NCI-H460 (cell line): Measurements from ENCODE around the gene CASQ2. TPM values are rescaled to one million over a fixed set of nuclear protein-coding genes. Genes with fewer than 3 reads are reported as not detected.
A peak's percentile ranks its signal among the peaks of the same experiment; 100 is the strongest.

Source experiments
- DNase-seq: peaks from one replicate; pipeline ENCODE4 v3.0.0-alpha.2; 2016; ENCODE audit warnings: low read depth; ENCODE audit errors: extremely low read depth
- total RNA-seq: library from RNA; depleted of rRNA; stranded (reverse); fragments of >200 nt; shearing (Covaris generic); gene quantifications from 2 replicates; pipeline ENCODE4 v1.2.3, GENCODE V29; 2014; rRNA removed

CASQ2 gene
- total RNA-seq, 1 experiment from 2014 or later, result not detected

DNA sequence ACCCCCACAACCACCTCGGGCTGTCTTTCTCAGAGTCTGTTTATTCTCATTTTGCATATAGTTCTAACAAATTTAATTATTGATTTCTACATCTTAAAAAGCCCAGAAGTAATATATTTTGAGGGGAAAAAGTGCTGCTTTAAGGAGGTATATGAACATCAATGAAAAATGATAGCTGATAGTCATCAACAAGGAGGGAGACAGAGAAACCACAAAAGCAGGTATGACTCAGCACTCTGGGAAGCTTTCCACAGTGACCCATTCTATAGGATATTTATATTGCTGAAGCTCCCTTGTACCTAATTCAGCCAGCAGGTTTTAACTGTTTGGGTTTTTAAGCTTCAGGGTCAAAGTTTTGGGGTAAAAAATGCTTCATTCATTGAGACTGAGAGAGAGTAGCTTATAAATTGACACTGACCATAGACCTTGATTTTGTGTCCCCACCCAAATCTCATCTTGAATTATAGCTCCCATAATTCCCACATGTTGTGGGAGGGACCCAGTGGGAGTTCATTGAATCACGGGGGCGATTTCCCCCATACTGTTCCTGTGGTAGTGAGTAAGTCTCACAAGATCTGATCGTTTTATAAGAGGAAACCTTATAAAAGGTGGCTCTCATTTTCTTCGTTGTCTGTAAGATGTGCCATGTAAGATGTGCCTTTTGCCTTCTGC lies 99.4 kb downstream of the CASQ2 start:
- DNase-seq, result peak; percentile 47

DNA sequence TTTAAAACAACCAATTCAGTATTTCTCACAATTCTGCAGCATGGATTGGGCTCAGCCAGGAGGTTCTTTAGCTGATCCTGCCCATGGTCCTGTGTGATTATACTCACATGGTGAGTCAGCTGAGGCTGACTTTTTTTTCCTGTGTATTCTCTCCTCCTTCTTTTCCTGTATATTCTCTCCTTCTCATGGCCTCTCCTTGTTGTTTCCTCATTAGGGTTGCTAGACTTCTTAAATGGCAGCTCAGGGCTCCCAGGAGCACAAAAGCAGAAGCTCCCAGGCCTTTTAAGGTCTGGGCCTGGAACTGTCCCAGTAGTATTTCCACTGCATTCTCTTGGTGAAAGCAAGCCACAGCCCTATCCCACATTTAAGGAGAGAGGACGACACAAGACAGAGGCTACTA lies 99.9 kb downstream of the CASQ2 start:
- no peak for DNase-seq

DNA sequence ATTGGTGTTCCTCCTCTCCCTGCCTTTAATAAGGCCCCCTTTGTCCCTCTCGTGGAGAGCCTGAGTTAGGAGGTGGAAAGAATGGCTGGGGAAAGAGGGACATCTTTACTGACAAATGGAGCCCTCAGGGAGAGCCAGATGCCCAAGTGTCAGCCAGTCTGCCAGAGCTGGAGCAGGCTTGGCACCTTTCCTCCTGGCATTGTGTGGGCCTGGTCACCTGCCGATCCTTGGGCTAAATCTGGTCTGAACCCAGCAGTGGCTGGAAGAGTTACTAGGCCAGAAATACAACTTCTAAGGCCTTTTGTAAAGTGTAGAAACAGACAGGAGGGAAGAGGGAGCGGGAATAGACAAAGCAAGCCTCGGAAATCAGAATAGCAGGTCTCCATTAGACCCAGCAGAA lies 101.8 kb downstream of the CASQ2 start:
- DNase-seq, result no peak

DNA sequence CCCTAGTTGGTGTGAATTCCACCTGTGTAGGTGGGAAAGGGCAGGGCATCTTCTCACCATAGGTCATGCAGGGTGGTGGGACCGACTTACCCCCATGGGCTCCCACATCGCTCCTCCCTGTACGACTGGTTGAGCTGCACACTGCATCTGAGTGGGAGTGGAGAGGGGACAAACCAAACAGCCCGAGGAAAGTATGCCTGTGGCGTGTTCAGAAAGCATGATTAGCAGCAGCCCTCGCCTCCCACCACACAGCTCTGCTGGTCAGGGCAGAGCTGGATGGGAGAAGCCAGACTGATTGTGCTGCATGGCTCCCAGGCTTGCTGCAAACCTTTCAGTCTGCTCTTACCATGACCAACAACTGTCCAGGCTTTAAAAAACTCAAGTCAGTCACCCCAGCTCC lies 102.3 kb downstream of the CASQ2 start:
- DNase-seq, result no peak

DNA sequence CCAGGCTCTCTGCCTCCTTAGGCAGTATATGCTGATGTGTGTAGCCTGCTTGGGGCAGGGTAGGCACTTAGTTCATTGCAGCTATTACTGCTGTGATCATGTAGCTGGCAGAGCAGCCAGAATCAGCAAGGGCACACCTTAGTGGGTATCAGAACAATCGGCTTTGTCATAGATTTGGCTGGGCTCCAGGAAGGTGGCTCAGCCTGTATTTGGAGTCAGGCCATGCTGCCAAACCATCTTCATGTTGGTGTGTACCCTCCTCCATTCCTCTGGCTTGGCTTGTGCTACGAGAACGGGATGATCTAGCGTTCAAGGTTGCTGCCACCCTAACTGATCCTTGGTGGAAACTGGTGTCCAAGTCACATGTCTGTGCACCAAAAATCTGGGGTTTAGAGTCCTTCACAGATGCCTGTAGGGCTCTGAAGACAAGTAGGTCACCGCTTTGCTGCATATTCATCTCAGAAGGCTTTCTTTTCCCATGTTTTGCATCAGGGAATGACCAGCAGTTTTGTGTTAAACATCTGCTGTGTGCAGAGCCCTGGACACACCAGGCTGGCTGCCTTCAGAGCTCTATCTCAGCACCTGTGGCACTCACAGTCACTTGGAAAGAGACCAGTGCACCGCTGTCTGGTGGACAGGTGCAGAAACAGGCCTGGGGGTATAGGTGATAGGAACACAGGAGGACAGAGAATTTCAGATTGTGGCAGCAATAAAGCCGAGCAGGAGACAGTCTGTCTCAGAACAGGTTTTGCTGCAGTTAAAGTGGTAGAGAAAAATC lies 103.0 kb downstream of the CASQ2 start:
- no peak for DNase-seq

DNA sequence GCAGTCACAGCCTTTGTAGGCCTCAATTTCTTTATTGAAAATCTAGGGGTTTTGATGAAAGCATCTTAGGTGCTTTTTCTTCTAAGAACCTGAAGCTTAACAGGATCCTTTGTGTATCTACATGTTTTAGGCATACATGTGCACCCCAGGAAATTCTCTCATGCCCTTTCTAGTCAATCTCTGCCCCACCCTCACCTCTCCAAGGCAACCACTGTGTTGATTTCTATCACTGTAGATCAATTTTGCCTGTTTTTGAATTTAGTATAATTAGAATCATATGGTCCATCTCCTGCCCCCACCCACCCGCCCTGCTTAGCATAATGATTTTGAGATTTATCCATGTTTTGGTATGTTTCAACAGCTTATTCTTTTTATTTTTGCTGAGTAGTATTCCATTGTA lies 107.4 kb downstream of the CASQ2 start:
- no peak for DNase-seq

DNA sequence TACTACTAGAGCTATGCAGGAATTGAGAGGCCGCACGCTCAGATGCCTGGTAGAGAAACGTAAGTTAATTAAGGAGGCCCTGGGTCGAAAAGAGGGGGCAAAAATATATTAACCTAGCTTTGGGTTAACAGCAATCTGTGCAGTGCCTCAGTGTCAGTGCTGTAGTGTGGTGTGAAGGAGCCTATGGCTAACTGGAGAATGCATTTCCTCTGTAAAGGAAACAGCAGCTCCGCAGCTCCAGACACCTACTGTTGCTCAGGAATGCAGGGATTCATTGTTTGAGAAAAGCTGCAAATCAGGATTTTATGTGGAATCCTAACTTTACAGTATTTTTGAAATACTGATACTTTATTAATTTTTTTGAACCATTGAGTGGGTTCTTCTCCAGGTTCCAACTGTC lies 108.4 kb downstream of the CASQ2 start:
- DNase-seq, result no peak

DNA sequence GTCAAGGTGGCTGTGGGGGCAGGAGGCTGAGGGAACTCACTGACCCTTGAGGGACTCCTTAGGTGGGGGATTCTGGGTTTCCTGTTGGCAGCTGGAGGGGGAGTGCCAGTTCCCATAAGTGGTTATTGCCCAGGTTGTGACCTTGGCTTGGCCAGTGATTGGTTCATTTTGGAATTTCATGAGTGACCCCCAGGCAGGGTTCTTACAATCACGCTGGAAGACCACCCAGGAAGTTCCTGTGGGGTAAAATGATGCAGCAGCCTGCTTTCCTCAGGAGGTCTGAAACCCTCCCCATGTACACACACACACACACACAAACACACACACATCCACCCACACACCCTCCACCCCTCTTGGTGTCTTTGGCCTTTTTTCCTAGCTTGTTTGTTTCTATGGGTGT lies 109.9 kb downstream of the CASQ2 start:
- DNase-seq, result no peak

DNA sequence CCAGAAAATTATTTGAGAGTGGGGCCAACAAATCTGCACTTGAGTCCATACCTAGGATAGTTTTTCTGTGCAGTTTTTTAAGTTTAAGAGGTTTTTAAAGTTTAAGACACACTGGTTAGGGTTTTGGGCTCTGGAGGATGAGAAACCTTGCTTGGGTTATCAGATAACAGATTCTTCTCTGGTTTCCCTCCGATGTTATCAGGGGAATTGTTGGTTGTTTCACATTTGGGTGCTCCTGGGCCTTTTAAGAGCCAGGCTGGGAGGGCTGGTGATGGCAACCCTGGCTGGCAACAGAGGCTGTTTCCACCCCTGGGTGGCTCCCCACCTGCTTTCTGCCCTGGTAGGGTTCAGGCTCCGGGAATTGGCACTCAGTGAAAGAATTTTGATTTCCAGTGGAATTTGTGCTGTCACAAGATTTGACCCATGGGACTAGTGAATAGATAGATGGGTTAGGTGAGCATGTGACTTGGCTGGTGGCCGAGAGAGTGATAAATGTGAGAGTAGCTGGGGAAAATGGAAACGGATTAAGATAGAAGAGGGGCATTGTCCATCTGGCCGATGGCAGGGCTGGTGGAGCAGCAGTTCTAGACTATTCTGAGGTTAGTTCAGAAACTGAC lies 111.9 kb downstream of the CASQ2 start:
- no peak for DNase-seq

DNA sequence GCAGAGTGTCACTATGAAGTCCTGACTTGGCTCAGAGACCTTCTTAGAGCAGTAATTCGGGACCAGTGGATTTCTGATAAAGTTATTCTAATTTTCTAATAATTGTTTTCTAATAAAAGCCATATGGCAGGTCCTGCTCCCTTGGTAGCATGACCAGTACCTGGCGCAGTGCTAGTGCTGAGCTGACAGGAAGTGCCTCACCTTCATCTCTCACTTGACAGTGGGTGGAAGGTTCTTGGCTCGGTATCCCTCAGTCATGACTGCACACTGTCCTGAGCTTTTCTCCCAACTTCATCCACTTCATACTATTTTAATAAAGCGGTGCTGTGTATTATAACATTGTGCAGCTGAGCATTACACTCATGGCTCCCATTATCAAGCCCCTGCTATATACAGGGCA lies 112.6 kb downstream of the CASQ2 start:
- no peak for DNase-seq

DNA sequence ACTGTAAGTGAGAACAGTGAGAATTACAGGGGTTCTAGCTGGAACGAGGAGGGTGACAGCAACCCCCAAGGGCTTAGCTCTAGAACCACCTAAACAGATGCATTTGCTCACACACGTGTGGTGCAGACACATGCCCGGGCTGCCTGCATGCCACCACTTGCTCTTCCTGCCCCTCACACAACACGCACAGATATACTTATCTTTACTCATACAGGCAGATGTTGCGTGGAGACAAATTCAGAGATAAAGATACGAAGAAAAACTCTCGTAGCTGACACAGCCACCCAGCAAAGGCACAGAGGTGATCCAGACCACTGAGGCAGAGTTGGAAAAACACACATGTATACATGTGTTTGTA lies 113.2 kb downstream of the CASQ2 start:
- DNase-seq, result no peak

DNA sequence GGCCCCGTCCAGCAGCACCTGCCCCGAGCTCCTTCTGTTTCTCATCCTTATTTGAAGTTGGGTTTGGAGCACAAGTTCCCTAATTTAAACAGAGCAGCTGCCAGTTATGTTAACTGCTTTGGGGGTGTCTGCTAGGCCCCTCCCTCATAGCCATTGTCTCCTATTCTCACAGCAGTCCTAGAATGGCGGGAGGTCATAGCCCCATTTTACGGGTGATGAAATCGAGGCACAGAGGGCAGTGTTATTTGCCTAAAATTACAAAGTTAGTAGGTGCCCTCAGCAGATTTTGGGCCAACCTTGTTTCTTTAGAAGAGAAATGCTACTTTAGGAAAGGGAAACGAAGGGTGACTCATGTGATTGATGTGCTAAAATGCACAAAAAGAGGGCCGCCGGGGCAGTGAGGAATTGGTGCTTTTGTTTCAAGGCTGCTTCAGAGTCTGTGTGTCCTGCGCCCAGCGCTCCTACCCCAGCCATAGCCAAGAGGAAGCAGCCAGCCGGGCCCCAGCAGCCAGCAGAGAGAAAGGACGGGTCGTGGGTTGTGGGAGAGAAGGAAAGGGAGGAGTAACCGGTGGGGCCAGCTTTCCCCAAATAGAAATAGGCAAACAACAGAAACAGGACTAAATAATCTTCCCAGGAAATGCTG lies 113.7 kb downstream of the CASQ2 start:
- no peak for DNase-seq

DNA sequence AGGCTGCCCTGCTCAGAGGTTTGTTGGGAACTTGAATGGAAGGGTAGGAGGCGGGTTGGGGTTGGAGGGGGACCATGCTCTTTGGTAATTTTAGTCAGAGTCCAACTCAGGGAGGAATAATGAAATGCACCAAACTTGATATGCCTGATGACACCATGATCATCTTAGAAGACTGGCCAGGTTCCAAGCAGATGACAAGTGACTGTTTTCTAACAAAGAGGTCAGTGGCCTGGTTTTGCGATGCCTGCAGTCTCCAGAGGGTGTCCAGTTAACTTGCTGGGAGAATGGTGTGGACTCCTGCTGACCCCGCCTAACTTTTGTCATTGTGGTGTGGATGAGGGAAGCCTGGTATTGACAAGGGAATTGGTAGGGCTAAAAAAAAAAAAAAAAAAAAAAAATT lies 114.4 kb downstream of the CASQ2 start:
- no peak for DNase-seq

DNA sequence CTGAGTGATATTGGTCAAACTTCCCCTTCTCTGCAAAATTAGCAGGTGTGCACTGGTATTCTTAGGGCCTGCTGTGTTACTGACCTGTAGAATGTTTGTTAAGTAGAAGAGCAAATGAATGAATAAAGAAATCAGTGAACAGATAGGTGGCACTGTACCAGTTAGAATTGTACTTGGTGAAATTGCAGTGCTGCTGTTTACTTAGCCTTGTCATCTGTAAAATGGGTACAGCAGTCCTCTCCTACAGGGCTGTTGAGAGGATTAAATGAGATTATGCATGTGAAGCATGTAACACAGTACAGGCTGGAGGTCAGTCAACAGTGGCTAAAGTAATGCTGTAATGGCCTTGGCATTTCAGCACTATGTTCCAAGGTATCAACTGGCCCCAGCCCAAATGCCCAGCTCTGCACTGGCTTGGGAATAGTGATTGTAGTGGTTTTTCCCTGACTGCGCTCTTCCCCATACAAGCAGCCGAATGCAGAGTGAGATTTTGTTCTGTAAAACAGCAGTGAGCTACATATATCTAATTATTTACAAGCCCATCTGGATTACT lies 116.2 kb downstream of the CASQ2 start:
- no peak for DNase-seq

DNA sequence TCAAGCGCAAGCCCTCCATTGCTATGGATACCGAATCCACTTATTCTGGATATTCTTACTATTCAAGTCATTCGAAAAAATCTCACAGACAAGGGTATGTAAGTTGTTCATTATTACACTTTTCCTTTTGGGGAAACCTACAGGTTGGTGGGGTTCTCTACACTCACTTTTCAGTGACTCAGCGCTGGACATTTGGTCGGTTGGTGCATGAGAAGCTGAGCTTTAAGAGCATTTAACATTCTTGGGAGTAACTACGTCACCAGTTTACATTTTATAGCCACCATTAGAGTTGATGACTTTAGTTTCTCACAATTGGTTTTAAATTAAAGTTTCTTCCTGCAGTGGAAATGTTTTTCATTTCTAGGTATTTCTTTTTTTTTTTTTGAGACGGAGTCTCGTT lies 117.1 kb downstream of the CASQ2 start:
- DNase-seq, result no peak

DNA sequence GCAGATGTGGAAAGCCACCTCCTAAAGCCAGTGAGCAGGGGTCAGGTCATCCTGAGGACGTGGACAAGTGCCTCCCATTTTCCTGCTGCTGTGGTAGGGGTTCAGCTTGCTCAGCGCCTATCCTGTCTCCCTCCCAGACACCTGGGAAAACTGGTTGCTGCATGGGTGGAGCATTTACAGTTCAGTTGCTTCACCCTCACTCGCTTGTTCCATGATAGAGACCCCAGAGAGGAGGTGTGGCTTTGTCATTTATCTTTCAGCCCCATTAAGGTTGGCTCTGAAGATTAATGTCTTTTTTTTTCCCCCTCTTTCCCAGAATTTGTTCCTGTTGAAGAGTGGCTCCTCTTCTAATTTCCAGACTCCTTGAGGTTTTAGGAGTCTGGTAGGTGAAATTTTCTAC lies 117.6 kb downstream of the CASQ2 start:
- DNase-seq, result no peak

Other genes with a start within 250 kb of the CASQ2 start
- 20.5 and 21.1 TPM in 2 replicates for gene VANGL1, start 126.7 kb downstream of the CASQ2 start, total RNA-seq
- 0.02 TPM in 1 of 2 replicates, not detected in the other for gene NHLH2, start 72.4 kb upstream of the CASQ2 start, total RNA-seq
- gene SLC22A15, start 207.8 kb upstream of the CASQ2 start, total RNA-seq, result 0.14 and 0.42 TPM in 2 replicates